ENCODE measurements around the gene EDIL3. TPM values are rescaled to one million over a fixed set of nuclear protein-coding genes. Genes with fewer than 3 reads are reported as not detected.
"Not testable (repeated sequence)": the region's sequence is repeated elsewhere in the genome, so short reads cannot be mapped to it uniquely, and the experiment has no call there.

EDIL3 gene
- total and polyA plus RNA-seq, 2 donors from 2014 or later, result 5.2 to 32.8 TPM

DNA sequence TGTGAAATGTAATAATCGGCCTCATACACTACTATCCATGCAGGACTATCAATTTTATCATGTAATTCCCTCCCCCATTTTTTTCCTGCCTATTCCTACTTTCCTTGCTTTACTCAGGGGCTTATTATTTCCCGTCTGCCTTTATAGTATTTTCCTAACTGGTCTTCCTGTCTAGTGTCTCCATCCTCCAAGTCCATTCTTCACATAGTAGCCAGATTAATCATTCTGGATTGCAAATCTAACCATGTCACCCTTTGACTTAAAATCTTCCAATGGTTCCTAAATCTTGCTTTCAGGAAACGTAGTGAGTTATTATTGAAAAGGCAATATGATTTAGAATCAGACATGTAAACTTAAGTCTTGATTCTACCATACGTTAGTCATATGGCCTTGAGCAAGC lies 356.6 kb downstream of the EDIL3 start:
- Histone ChIP-seq H3K9ac (ENCODE audit: low read length in 3 of 3) (no peak overlapping the region), H3K36me3 (ENCODE audit: control insufficient read depth in 2 of 3, insufficient read depth in 3 of 3, low read length in 3 of 3) (no peaks in the 10 kb centered on the region), H3K27ac (ENCODE audit: low read depth in 2 of 2, low read length in 2 of 2) (no peak overlapping the region), H3K4me1 (ENCODE audit: control insufficient read depth in 2 of 3, insufficient read depth in 2 of 3, low read depth in 1 of 3, low read length in 3 of 3) (no peaks in the 10 kb centered on the region), H3K27me3 (ENCODE audit: control insufficient read depth, insufficient read depth, low read length) (no peaks in the 10 kb centered on the region), H3K4me3 (ENCODE audit: low read length in 3 of 3) (no peak overlapping the region), H3K9me3 (ENCODE audit: control insufficient read depth in 2 of 3, insufficient read depth in 1 of 3, low read length in 3 of 3) (no peaks in the 10 kb centered on the region)
- intact Hi-C loops (cut with DNase I), result no loop called here
- DNase-seq (no peak), FAIRE-seq (no peak)
- no peak for TF ChIP-seq CTCF (IDR thresholded peaks at IDR 0.05; ENCODE audit: borderline replicate concordance, extremely low read depth, insufficient read depth)

DNA sequence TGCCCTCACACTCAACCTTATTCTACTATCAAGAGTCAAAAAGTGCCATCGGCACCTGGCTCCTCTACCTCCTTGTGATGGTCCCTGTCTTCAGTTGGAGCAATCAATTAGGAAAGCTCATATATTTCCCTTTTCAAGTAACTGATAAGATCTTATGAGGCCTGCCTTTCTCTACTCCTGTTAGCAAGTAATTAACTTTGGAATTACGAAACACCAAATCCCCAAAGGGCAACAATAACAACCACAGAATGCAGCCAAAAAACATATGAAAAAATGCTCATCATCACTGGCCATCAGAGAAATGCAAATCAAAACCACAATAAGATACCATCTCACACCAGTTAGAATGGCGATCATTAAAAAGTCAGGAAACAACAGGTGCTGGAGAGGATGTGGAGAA lies 366.2 kb downstream of the EDIL3 start:
- intact Hi-C loops (cut with DNase I); H3K27me3 ChIP-seq (ENCODE audit: control insufficient read depth, insufficient read depth, low read length); H3K4me1 ChIP-seq (ENCODE audit: control insufficient read depth in 2 of 3, insufficient read depth in 2 of 3, low read depth in 1 of 3, low read length in 3 of 3); H3K9ac ChIP-seq (ENCODE audit: low read length in 3 of 3); H3K36me3 ChIP-seq (ENCODE audit: control insufficient read depth in 2 of 3, insufficient read depth in 3 of 3, low read length in 3 of 3); H3K27ac ChIP-seq (ENCODE audit: low read depth in 2 of 2, low read length in 2 of 2); FAIRE-seq; H3K9me3 ChIP-seq (ENCODE audit: control insufficient read depth in 2 of 3, insufficient read depth in 1 of 3, low read length in 3 of 3); H3K4me3 ChIP-seq (ENCODE audit: low read length in 3 of 3); DNase-seq: not testable (repeated sequence)

DNA sequence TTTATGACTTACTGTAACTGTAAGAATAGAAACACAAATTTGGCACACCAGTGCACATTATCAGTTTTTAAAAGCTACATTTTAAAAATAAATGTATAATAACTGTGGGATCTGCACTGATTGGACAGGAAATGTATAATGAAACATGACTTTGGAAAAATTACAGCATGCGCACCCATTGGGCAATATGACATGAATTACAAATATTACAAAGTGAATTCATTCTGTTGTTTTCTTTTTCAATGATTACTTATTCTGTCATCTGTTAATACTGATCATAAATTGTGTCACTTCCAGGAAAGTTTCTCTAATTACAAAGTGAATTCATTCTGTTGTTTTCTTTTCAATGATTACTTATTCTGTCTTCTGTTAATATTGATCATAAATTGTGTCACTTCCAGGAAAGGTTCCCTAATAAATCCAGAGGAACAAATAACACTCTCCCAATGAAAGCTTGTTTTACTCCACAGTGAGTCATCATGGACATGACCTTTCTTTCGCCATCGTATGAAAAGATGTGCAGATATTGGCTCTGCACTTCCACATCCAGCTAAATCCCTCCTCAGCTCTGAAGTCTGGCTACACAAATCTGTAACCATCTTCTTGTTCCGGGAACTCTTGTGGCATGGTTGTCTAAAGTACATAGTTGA lies 367.0 kb downstream of the EDIL3 start:
- FAIRE-seq, result no peak
- Histone ChIP-seq H3K4me3 (ENCODE audit: low read length in 3 of 3) (no peak overlapping the region), H3K27ac (ENCODE audit: low read depth in 2 of 2, low read length in 2 of 2) (no peak overlapping the region), H3K9me3 (ENCODE audit: control insufficient read depth in 2 of 3, insufficient read depth in 1 of 3, low read length in 3 of 3) (no peaks in the 10 kb centered on the region), H3K4me1 (ENCODE audit: control insufficient read depth in 2 of 3, insufficient read depth in 2 of 3, low read depth in 1 of 3, low read length in 3 of 3) (no peaks in the 10 kb centered on the region), H3K27me3 (ENCODE audit: control insufficient read depth, insufficient read depth, low read length) (no peaks in the 10 kb centered on the region), H3K9ac (ENCODE audit: low read length in 3 of 3) (no peak overlapping the region), H3K36me3 (ENCODE audit: control insufficient read depth in 2 of 3, insufficient read depth in 3 of 3, low read length in 3 of 3) (no peaks in the 10 kb centered on the region)
- no peak for TF ChIP-seq CTCF (IDR thresholded peaks at IDR 0.05; ENCODE audit: borderline replicate concordance, extremely low read depth, insufficient read depth)
- no peak for DNase-seq
- intact Hi-C loops (cut with DNase I), result no loop called here

DNA sequence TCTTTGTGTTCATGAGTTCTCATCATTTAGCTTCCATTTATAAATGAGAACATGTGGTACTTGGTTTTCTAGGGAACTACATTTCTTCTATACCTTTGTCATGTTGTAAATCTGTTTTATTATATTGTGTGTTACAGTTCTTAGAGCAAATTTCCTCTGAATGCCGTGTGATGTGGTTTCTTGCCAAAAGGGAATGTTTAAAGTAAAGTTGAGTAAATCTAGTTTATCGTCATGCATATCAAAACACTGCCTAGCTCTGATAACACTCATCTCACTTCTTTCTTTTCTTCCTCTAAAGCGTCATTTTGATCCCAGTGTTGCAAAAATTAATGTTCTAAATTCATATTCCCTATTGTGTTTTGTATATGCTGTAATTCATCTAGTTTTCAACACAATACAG lies 368.6 kb downstream of the EDIL3 start:
- Histone ChIP-seq H3K27me3 (ENCODE audit: control insufficient read depth, insufficient read depth, low read length) (no peaks in the 10 kb centered on the region), H3K27ac (ENCODE audit: low read depth in 2 of 2, low read length in 2 of 2) (no peak overlapping the region), H3K36me3 (ENCODE audit: control insufficient read depth in 2 of 3, insufficient read depth in 3 of 3, low read length in 3 of 3) (no peaks in the 10 kb centered on the region), H3K4me1 (ENCODE audit: control insufficient read depth in 2 of 3, insufficient read depth in 2 of 3, low read depth in 1 of 3, low read length in 3 of 3) (no peaks in the 10 kb centered on the region), H3K4me3 (ENCODE audit: low read length in 3 of 3) (no peak overlapping the region), H3K9ac (ENCODE audit: low read length in 3 of 3) (no peak overlapping the region), H3K9me3 (ENCODE audit: control insufficient read depth in 2 of 3, insufficient read depth in 1 of 3, low read length in 3 of 3) (no peaks in the 10 kb centered on the region)
- no peak for TF ChIP-seq CTCF (IDR thresholded peaks at IDR 0.05; ENCODE audit: borderline replicate concordance, extremely low read depth, insufficient read depth)
- DNase-seq (peak in 2 of 5 donors; percentile 37 to 69), FAIRE-seq (no peak)
- intact Hi-C loops (cut with DNase I), result no loop called here

Measured in kidney (tissue), 14 donors.